H54 (cell line): ENCODE measurements around the gene RYR2.

ENCODE experiments used
- DNase-seq: peaks from one replicate; pipeline ENCODE4 v3.0.0; 2011; ENCODE audit warnings: low spot score, mixed read lengths; ENCODE audit not compliant: insufficient read length
- FAIRE-seq: peaks from 3 replicates; lab custom pipeline; 2011; peaks lifted over from hg19 to GRCh38; lab: Jason Lieb, UNC
- POLR2A ChIP-seq: IDR thresholded peaks from 2 replicates; pipeline ENCODE4 v1.6.1; 2011; ENCODE audit warnings: low read depth, mild to moderate bottlenecking, low read length

Gene RYR2

DNA sequence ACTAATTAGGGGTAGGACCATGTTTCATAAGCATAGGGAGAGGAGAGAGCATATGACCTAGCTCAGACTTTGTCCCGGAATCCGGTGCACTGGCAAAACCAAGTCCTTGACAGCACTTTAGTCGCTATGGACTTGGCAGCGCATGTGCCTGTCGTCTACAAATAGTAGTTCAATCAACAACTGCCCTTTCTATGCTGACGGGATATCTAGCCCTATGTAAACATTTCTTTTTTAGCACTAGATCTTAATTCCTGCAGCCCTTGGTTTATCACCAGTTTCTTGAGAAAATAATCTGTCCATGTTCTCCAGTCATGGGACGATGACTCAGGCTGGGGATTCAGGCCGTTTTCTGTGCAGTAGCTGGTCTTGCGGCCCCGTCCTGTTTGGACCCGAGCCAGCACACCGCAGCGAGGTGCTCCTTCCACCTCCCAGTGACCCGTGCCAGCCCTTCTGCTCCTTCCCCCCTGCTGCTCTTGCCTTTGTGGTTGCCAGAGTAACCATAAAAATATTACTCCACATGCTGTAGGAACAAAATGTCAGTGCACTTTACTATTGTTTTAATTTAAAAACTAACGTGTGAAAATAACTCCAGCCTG, 29.1 kb upstream of the RYR2 start:
- no peak for FAIRE-seq
- no peak for TF ChIP-seq POLR2A
- DNase-seq: peak; percentile 62

DNA sequence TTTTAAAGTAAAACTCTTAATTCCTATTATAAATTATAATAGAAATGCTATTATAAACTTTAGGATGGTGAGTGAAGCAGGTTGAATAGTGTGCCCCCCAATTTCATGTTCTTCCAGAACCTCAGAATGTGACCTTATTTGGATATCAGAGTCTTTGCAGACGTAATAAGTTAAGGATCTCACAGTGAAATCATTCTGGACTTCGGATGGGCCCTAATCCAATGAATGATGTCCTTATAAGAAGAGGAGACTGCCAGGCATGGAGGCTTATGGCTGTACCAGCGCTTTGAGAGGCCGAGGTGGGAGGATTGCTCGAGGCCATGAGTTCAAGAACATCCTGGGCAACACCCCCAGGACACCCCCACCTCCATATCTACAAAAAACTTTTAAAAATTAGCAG, 28.4 kb upstream of the RYR2 start:
- no peak for FAIRE-seq
- DNase-seq: no peak
- TF ChIP-seq POLR2A: no peak

DNA sequence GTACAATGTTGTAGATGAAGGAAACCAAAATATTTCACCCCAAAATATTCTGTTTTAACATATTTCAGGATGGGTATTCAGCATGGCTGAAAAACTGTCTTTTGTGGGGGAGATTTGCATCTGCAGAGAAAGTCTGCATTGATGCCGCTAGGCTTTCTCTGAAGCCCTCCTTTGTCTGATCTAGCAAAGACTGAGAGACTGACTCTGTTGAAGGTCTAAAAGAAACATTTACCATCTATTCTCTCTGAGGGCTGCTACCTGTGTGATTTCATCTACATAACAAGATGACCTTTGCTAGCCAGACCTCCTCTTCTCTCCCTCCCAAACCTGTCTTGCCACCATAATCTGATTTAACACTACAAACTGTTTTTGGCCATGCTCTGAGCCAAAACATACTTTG, 25.4 kb upstream of the RYR2 start:
- no peak for DNase-seq
- FAIRE-seq: no peak
- no peak for TF ChIP-seq POLR2A

DNA sequence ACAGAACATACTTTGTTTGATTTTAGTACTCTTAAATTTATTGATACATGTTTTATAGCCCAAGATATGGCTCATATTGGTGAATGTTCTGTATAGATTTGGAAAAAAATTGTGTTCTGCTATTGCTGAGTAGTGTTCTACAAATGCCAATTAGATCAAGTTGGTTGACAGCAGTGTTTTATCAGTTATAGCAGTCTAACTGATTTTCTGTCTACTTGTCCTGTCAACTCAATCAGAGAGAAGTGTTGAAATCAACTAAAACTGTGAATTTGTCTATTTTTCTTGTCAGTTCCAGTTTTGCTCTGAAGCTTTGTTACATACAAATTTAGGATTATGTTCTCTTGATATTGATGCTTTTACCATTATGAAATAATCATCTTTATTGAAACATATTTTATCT, 23.1 kb upstream of the RYR2 start:
- no peak for DNase-seq
- no peak for TF ChIP-seq POLR2A
- no peak for FAIRE-seq

DNA sequence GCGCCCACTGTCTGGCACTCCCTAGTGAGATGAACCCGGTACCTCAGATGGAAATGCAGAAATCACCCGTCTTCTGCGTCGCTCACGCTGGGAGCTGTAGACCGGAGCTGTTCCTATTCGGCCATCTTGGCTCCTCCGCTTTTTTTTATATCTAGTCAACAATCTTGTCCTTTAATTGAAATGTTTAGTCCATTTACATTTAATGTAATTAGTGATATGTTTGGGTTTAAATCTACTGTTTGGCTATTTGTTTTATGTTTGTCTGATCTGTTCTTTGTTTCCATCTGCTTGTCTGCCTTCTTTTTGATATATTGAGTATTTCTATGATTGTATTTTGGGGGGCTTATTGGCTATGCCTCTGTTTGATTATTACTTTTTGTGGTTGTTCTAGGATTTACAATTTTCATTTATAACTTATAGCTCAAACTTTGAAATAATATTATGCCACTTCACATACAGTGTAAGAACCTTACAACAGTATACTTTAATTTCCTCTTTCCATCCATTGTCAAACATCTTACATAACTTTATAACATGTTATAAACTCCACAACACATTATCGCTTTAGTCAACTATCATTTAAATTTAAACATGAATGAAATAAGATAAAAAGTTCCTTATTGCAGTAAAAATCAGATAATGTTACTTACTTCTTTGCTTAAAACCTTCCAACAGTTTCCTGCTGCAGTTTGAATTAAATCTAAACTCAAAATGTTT, 16.5 kb upstream of the RYR2 start:
- DNase-seq (no peak), FAIRE-seq (no peak)
- TF ChIP-seq POLR2A: no peak

DNA sequence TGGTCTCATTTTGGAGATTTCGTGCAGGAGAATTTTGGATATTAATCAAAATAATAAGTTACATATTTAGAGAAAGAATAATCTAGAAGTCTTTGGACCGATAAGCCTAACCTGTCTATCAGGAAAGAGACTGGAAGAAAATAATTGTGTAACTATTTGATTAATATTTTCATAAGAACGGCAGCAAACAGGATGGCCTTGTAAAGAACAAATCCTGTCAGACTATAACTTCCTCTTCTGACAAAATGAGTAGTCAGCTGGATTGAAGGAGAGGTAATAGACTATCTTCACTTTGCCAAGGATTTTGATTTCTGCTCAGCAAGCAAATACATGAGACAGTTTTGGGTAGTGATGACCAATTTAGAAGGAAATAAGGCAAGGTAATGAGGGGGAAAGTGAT, 12.7 kb upstream of the RYR2 start:
- FAIRE-seq (no peak), DNase-seq (no peak)
- TF ChIP-seq POLR2A: no peak

DNA sequence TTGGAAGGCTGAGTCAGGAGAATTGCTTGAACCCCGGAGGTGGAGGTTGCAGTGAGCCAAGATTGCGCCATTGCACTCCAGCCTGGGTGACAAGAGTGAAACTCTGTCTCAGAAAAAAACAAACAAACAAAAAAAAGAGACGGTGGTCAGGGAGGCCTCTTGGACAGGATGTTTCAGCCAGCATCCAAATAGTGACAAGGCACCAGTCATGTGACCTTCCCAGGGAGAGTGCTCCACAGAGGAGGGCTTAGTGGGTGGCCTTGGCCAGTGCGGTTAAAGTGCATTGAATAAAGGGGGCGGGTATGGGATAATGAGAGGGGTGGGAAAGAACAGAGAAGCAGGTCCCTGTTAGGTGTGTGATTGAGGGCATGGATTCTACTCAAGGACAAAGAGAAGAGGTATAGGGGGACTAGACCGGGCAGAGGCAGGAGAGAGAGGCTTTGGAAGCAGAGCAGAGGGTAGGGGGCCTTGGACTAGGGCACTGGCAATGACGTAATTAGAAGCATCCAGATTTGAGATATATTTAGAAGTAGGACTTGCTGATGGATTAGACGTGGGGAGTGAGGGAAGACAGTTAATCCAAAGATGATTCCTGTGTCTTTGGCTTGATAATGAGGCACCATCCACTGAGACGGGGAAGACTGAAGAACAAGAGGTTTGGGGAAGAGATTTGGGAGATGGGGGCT, 12.0 kb upstream of the RYR2 start:
- FAIRE-seq: no peak
- DNase-seq: no peak
- no peak for TF ChIP-seq POLR2A

DNA sequence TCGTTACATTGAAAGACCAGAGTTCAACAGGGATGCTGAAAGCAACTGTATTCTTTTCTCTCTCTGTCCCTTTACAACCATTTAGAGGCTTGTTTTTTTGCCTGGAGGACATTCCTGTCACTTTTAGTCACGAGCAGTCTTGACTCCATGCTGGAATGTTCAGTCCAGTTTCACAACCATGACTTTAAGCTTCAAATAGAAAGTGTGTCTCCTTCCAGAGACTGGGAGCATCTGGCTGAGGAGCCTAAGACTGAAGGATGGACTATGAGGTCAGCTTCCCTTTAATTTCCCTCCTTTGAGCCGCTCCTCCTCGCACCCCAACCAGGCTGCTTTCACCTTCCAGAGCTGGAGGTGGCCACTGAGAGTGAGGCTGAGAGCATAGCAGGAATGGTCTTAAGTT, 10.5 kb upstream of the RYR2 start:
- TF ChIP-seq POLR2A: no peak
- DNase-seq: no peak
- no peak for FAIRE-seq

DNA sequence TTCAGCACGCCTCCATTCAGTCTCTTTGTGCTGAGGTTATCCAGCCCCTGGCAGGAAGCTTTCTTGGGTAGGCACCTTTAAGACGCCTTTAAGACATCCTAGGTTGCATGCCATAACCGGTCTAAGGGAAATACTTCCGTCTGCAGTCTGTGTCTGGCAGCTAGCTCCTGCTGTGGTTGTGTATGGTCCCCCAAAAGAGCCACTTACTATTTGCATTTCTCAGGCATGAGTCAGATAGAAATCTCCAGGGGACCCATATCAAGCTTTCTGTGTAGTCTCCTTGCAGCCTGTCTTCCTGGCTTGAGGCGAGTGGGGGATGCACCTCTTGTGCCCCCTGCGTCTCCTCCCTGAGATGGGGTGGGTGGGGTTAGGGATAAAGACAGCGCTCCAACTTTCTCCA, 10.0 kb upstream of the RYR2 start:
- no peak for TF ChIP-seq POLR2A
- FAIRE-seq (no peak), DNase-seq (peak; percentile 39)

DNA sequence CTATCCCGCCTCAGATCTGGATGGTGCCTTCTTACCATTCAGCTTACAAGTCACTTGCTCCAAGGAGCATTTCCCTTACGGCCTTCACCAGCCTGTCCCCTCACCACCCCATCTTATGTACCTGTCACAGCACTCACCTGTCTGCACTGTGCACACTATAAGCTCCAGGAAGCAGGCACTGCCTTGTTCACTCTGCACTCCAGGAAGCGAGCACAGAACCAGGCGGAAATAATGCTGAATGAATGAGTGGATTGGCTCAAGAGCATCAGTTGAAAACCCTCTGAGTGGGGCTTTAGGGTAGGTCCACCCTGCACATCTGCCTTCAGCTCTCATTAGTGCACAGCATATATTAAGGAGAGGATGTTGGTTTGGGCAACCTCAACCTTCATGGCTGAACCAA, 8.9 kb upstream of the RYR2 start:
- FAIRE-seq (no peak), DNase-seq (no peak)
- TF ChIP-seq POLR2A: no peak

DNA sequence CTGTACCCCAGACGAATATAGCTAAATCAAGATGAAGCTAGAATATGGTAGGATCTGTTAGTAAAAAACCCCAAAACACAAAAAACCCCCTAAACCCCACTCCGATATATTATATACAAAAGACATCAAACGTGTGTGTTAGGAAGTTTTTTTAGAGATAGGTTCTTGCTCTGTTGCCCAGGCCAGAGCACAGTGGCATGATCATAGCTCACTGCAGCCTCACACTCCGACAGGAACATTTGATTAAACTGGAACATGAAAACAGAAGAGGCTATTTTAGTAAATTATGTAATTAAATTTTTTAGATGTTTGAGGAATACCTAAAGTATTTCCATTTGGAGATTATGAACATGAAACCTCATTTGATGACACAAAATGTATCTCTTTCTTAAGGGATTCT, 8.2 kb upstream of the RYR2 start:
- no peak for TF ChIP-seq POLR2A
- no peak for FAIRE-seq
- DNase-seq: no peak

DNA sequence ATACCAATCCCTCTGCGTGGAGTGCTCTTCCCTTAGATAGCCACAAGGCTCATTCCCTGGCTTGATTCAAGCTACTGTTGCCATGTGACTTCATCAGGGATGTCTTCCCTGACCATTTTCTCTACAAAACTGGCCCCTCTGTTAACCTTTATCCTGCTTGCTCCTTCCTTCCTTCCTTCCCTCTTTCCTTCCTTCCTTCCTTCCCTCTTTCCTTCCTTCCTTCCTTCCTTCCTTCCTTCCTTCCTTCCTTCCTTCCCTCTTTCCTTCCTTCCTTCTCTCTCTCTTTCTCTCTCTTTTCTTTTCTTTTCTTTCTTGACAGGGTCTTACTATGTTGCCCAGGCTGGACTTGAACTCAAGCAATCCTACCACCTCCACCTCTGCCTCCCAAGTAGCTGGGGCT, 6.2 kb upstream of the RYR2 start:
- TF ChIP-seq POLR2A: no peak
- DNase-seq (no peak), FAIRE-seq (no peak)

DNA sequence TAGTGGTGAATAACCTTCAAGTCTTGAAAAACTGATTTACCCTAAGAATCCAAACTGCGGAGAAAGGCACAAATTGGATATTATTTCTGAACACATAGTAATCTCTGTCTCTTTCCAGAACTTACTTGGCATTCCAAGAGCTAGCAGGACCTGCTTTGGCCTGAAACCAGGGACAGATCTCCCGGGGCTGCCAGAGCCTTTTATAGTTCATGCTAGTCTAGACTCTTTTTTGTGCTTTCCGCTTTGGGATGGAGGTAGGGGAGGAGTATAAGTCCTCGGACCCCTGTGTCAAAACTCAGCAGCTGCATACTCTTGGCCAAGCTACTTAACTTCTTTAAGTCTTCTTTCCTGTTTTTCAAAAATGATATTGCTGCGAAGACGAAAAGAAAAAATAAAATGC, 3.8 kb upstream of the RYR2 start:
- TF ChIP-seq POLR2A: no peak
- FAIRE-seq: no peak
- no peak for DNase-seq

DNA sequence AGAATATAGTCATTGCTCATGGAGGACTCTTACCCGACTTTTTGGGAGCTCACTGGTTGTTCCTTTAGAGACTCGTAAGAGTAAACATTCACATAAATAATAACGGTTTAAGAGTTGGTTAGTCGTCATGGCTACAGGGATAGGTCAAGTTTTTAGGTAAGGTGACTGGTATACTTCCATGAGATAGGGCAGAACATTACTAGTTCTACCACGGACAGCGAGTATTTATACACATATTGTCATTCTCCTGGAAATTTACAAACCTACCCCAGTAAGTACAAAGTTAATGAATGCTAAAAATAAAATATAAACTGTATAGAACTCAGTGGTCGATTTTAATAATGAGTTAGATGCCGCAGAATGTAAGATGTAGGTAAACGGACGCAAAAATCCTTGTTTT, 1.2 kb upstream of the RYR2 start:
- DNase-seq: no peak
- no peak for FAIRE-seq
- no peak for TF ChIP-seq POLR2A

DNA sequence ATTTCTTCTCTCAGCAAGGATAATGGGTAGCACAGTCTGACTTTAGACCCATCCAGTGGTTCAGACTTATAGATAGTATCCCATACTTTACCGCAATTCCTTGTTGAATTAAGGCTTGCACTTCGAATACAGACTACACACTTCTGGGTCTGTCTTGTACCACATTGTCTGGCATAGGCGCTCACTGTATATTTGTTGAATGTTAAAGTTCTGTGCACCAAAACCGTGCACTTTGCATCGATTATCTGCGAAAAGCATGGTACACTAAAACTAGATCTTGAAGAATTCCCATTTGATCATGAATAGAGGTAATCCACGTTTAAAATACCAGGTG, 556 bp upstream of the RYR2 start:
- no peak for TF ChIP-seq POLR2A
- DNase-seq: no peak
- no peak for FAIRE-seq
